Measurements from ENCODE around the gene PPM1L. TPM values are rescaled to one million over a fixed set of nuclear protein-coding genes. Genes with fewer than 3 reads are reported as not detected.

The PPM1L gene
- total and polyA plus RNA-seq, 10 of the 15 experiments (the other 5 are each of a cell fraction or from before 2014, with no cell fraction given), result under 0.01 to 0.33 (median 0.06) TPM; not detected in 1

GRCh38 chr3:160804762-160805161 lies 48.7 kb downstream of the PPM1L start (continued):
- TF ChIP-seq RBBP5 (conservative IDR thresholded peaks at IDR 0.05) (no peak), SMAD5 (IDR thresholded peaks at IDR 0.05; ENCODE audit: low read depth) (no peak), ELK1 (IDR thresholded peaks at IDR 0.05; ENCODE audit: low read depth, low read length) (no peak)

GRCh38 chr3:160806094-160806493 lies 50.1 kb downstream of the PPM1L start:
- ATAC-seq (no peak), DNase-seq (ENCODE audit: low read depth, low spot score) (no peak), FAIRE-seq (no peak)
- Histone ChIP-seq H4K20me1 (ENCODE audit: control insufficient read depth, insufficient read depth) (no peaks in the 10 kb centered on the region), H3K27me3 (replicated peaks in 1 of 2; ENCODE audit: control insufficient read depth in 2 of 2, insufficient read depth in 2 of 2, low read length in 1 of 2) (no peaks in the 10 kb centered on the region; a peak in 1 of 4 replicates), H2AFZ (ENCODE audit: control insufficient read depth, low read depth, low read length) (no peak overlapping the region), H3K36me3 (ENCODE audit: control insufficient read depth in 2 of 2, insufficient read depth in 2 of 2, low read length in 1 of 2) (no peaks in the 10 kb centered on the region), H3K9ac (ENCODE audit: control insufficient read depth, insufficient read depth, low read length) (no peak overlapping the region), H3K4me2 (ENCODE audit: control insufficient read depth, insufficient read depth) (no peak overlapping the region), H3K79me2 (ENCODE audit: control insufficient read depth, insufficient read depth, low read length) (no peaks in the 10 kb centered on the region), H3K4me1 (ENCODE audit: control insufficient read depth, insufficient read depth, low read length) (peaks cover 7% of the 10 kb centered on the region), H3K27ac (ENCODE audit: control insufficient read depth, insufficient read depth) (no peak overlapping the region), H3K9me3 (replicated peaks; ENCODE audit: control insufficient read depth, insufficient read depth, low read length) (no peaks in the 10 kb centered on the region), H3K4me3 (no peak overlapping the region)
- in situ Hi-C loops (cut with MboI) (no loop called here), intact Hi-C loops (cut with micrococcal nuclease; ENCODE audit: unreplicated experiment) (no loop called here)
- CTCF ChIA-PET, result interaction anchor here (0.6 to 0.7 kb wide), 2 partner anchors 532 to 1019 kb away, joined by 3 read pairs; no protein-coding TSS in a partner anchor
- POLR2A ChIA-PET, result interaction anchor here (0.6 kb wide), 1 partner anchor 24 kb away, joined by 3 read pairs; no protein-coding TSS in a partner anchor
- SMC1A ChIA-PET (ENCODE audit: uncharacterized antibody, unreplicated experiment), result no interaction called here
- RAD21 ChIA-PET (ENCODE audit: unreplicated experiment), result no interaction called here
- TF ChIP-seq TBL1XR1 (IDR thresholded peaks at IDR 0.05; ENCODE audit: low read depth, low read length) (no peak), E2F8 (IDR thresholded peaks at IDR 0.05; ENCODE audit: low read depth, partially characterized antibody) (no peak), MTA3 (IDR thresholded peaks at IDR 0.05; ENCODE audit: borderline replicate concordance, low read length) (no peak)
- no TSS peak for BruUV-seq (replicated peaks)

Measured in GM12878 (cell line).